ENCODE results near the gene C1QL4.
"Not testable (repeated sequence)": the region's sequence is repeated elsewhere in the genome, so short reads cannot be mapped to it uniquely, and the experiment has no call there.

The C1QL4 gene

GRCh38 chr12:49336645-49337584 is at the start of gene C1QL4:
TSS of gene C1QL4 (minus strand) at chr12:49337188. CDS start at chr12:49336477, 711 bp downstream.
- peak; percentile 94 for DNase-seq

GRCh38 chr12:49380184-49380583 is 43.2 kb upstream of the C1QL4 start:
- DNase-seq = not testable (repeated sequence)

GRCh38 chr12:49377386-49377785 is 40.4 kb upstream of the C1QL4 start:
- DNase-seq = no peak

GRCh38 chr12:49375406-49375805 is 38.4 kb upstream of the C1QL4 start:
- DNase-seq = peak; percentile 31

GRCh38 chr12:49370539-49370938 is 33.6 kb upstream of the C1QL4 start:
- DNase-seq = no peak

GRCh38 chr12:49369411-49370145 is 32.6 kb upstream of the C1QL4 start:
- DNase-seq = peak; percentile 84

GRCh38 chr12:49368240-49368600 is 31.2 kb upstream of the C1QL4 start:
- peak; percentile 49 for DNase-seq

- peak; percentile 90 for DNase-seq
Observed at GRCh38 chr12:49367381-49368239, 30.6 kb upstream of the C1QL4 start, which contains the start of gene SPATS2. TSS of gene SPATS2 (plus strand) at chr12:49367462. CDS start at chr12:49461013, 93,551 bp downstream.

- peak; percentile 99 for DNase-seq
Observed at GRCh38 chr12:49366652-49367380, 29.8 kb upstream of the C1QL4 start.

GRCh38 chr12:49366096-49366651 is 29.2 kb upstream of the C1QL4 start:
- DNase-seq = peak; percentile 82

- no peak for DNase-seq
Observed at GRCh38 chr12:49365542-49365941, 28.6 kb upstream of the C1QL4 start.

- DNase-seq = no peak
Observed at GRCh38 chr12:49364989-49365388, 28.0 kb upstream of the C1QL4 start.

GRCh38 chr12:49362077-49362476 is 25.1 kb upstream of the C1QL4 start:
- DNase-seq = no peak

GRCh38 chr12:49359671-49360070 is 22.7 kb upstream of the C1QL4 start:
- no peak for DNase-seq

- peak; percentile 82 for DNase-seq
Observed at GRCh38 chr12:49358483-49359141, 21.6 kb upstream of the C1QL4 start.

GRCh38 chr12:49357103-49357678 is 20.2 kb upstream of the C1QL4 start:
- peak; percentile 64 for DNase-seq

GRCh38 chr12:49355913-49356312 is 18.9 kb upstream of the C1QL4 start:
- no peak for DNase-seq

GRCh38 chr12:49352351-49352750 is 15.4 kb upstream of the C1QL4 start:
- no peak for DNase-seq

GRCh38 chr12:49349266-49349665 is 12.3 kb upstream of the C1QL4 start:
- DNase-seq = no peak

GRCh38 chr12:49348781-49349180 is 11.8 kb upstream of the C1QL4 start:
- DNase-seq = no peak

All from NCI-H69 (cell line).